MM.1S (cell line): ENCODE data around the gene HNF1A.

Experiments
- DNase-seq: peaks from one replicate; pipeline ENCODE4 v3.0.0-alpha.2; 2015
- H2AFZ ChIP-seq: fragments of 300-600 bp; sonication (generic); 2 replicates; pipeline ENCODE4 v1.6.0; 2016; ENCODE audit warnings: antibody characterized with exemption, low read length
- H3F3A ChIP-seq: fragments of 300-600 bp; sonication (generic); 2 replicates; pipeline ENCODE4 v1.6.1; 2016; ENCODE audit warnings: mild to moderate bottlenecking, antibody characterized with exemption, low read length, moderate library complexity, mixed read lengths; ENCODE audit not compliant: insufficient read depth
- H3K27ac ChIP-seq: fragments of 300-600 bp; sonication (generic); 2 replicates; pipeline ENCODE4 v1.5.1; 2016; ENCODE audit warnings: mild to moderate bottlenecking, low read length
- H3K27me3 ChIP-seq: fragments of 300-600 bp; sonication (generic); replicated peaks from 2 replicates; pipeline ENCODE4 v1.6.0; 2016; ENCODE audit warnings: low read length; ENCODE audit not compliant: insufficient read depth
- H3K36me3 ChIP-seq: fragments of 300-600 bp; sonication (generic); replicated peaks from 2 replicates; pipeline ENCODE4 v1.6.1; 2016; ENCODE audit warnings: mild to moderate bottlenecking, low read length, mixed read lengths; ENCODE audit not compliant: insufficient read depth
- H3K4me1 ChIP-seq: fragments of 300-600 bp; sonication (generic); 2 replicates; pipeline ENCODE4 v1.6.1; 2016; ENCODE audit warnings: low read length, mixed read lengths
- H3K4me2 ChIP-seq: fragments of 300-600 bp; sonication (generic); 2 replicates; pipeline ENCODE4 v1.6.0; 2016; ENCODE audit warnings: low read depth, low read length
- H3K4me3 ChIP-seq: fragments of 300-600 bp; sonication (generic); 2 replicates; pipeline ENCODE4 v1.5.1; 2016; ENCODE audit warnings: low read length, mixed read lengths
- H3K79me2 ChIP-seq: fragments of 300-600 bp; sonication (generic); 2 replicates; pipeline ENCODE4 v1.6.1; 2016; ENCODE audit warnings: mixed run types, low read length, mixed read lengths
- H3K9ac ChIP-seq: fragments of 300-600 bp; sonication (generic); 2 replicates; pipeline ENCODE4 v1.6.1; 2016; ENCODE audit warnings: low read length, mixed read lengths
- H3K9me2 ChIP-seq: fragments of 300-600 bp; sonication (generic); replicated peaks from 2 replicates; pipeline ENCODE4 v1.6.1; 2016; ENCODE audit warnings: mild to moderate bottlenecking, low read length, mixed read lengths; ENCODE audit not compliant: insufficient read depth
- H3K9me3 ChIP-seq: fragments of 300-600 bp; sonication (generic); replicated peaks from 2 replicates; pipeline ENCODE4 v1.6.1; 2016; ENCODE audit warnings: mild to moderate bottlenecking, low read length, mixed read lengths; ENCODE audit not compliant: insufficient read depth
- H4K20me1 ChIP-seq: fragments of 300-600 bp; sonication (generic); 2 replicates; pipeline ENCODE4 v1.6.1; 2016; ENCODE audit warnings: mild to moderate bottlenecking, low read length, moderate library complexity, mixed read lengths; ENCODE audit not compliant: insufficient read depth
- CTCF ChIP-seq: fragments of 300-600 bp; sonication (generic); IDR thresholded peaks from 2 replicates; pipeline ENCODE4 v1.5.1; 2016; ENCODE audit warnings: antibody characterized with exemption, low read length, mixed read lengths
- EZH2 ChIP-seq: fragments of 300-600 bp; sonication (generic); optimal IDR thresholded peaks from 2 replicates; pipeline ENCODE3; 2017; ENCODE audit warnings: low read depth, mild to moderate bottlenecking, antibody characterized with exemption, low read length, mixed read lengths
- EZH2phosphoT487 ChIP-seq: fragments of 300-600 bp; sonication (generic); IDR thresholded peaks from 2 replicates; pipeline ENCODE4 v1.6.1; 2018; ENCODE audit warnings: antibody characterized with exemption, low read length

HNF1A gene

GRCh38 chr12:120932058-120932457, 46.3 kb upstream of the HNF1A start:
- no peak for DNase-seq
- H3K9me2 ChIP-seq = no peaks in the 10 kb centered on the region
- H3K27me3 ChIP-seq = no peaks in the 10 kb centered on the region
- no peaks in the 10 kb centered on the region for H3K79me2 ChIP-seq
- no peaks in the 10 kb centered on the region for H3K4me1 ChIP-seq
- no peak overlapping the region for H2AFZ ChIP-seq
- H3K9ac ChIP-seq = no peak overlapping the region
- H3K27ac ChIP-seq = no peak overlapping the region
- no peak for TF ChIP-seq CTCF
- TF ChIP-seq EZH2phosphoT487 = no peak
- no peaks in the 10 kb centered on the region for H4K20me1 ChIP-seq
- H3K4me3 ChIP-seq = no peak overlapping the region
- H3F3A ChIP-seq = no peaks in the 10 kb centered on the region
- no peaks in the 10 kb centered on the region for H3K9me3 ChIP-seq
- no peak overlapping the region for H3K4me2 ChIP-seq
- no peaks in the 10 kb centered on the region for H3K36me3 ChIP-seq

DNA sequence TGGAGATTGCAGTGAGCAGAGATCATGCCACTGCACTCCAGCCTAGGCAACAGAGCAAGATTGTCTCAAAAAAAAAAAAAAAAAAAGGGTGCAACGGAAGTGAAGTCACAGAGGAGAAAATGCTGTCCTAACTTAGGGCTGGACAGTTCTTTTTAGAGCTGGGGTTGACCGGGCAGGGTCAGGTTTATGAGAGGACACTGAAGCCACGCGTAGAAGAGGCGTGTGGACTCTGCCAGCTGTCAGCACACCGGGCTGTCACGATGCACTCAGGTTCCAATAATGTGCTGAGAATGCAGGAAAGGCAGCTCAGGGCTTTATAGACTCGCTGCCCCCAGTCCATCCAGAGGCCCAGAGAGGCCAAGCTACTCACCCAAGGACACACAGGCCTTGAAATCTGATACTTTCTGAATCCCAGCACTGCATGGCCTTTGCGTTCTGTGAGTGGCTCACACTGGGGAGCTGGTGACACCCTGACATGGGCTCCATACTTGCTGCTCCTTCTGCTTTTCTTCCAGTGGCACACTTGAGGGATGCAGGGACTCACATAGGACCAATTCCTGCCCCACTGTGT, 45.3 kb upstream of the HNF1A start:
- Histone ChIP-seq H3K4me2 (no peak overlapping the region), H3K79me2 (no peaks in the 10 kb centered on the region), H3K27ac (no peak overlapping the region), H3K4me1 (no peaks in the 10 kb centered on the region), H3K9me2 (no peaks in the 10 kb centered on the region), H3K27me3 (no peaks in the 10 kb centered on the region), H3K9ac (no peak overlapping the region), H3K9me3 (no peaks in the 10 kb centered on the region), H2AFZ (no peak overlapping the region), H3F3A (no peaks in the 10 kb centered on the region), H3K4me3 (no peak overlapping the region), H4K20me1 (no peaks in the 10 kb centered on the region), H3K36me3 (no peaks in the 10 kb centered on the region)
- DNase-seq = no peak
- TF ChIP-seq CTCF = no peak
- TF ChIP-seq EZH2phosphoT487 = no peak
- TF ChIP-seq EZH2 = no peak

GRCh38 chr12:120933786-120934185, 44.6 kb upstream of the HNF1A start:
- no peaks in the 10 kb centered on the region for H3K27me3 ChIP-seq

DNA sequence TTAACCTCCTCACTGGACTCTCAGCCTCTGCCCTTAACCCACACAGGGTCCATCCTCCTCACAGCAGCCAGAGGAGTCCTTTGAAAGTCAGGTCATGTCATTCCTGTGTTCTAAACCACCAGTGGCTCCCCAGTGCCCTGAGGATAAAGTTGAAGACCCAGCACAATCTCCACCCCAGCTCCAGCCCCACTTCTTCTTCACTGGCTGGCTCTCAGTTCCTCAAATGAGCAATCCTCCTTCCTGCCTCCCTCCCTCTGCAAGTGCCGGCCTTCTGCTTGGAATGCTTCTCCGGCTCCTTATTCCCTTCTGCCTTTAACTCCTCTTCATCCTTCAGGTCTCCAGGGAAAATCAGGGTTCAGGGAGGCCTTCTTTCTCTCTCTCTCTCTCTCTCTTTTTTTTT, 42.1 kb upstream of the HNF1A start:
- DNase-seq = no peak

More at GRCh38 chr12:120933786-120934185, 44.6 kb upstream of the HNF1A start:
- Histone ChIP-seq H3F3A (no peaks in the 10 kb centered on the region), H3K9me2 (no peaks in the 10 kb centered on the region), H3K79me2 (no peaks in the 10 kb centered on the region), H3K36me3 (no peaks in the 10 kb centered on the region), H4K20me1 (no peaks in the 10 kb centered on the region), H3K4me1 (no peaks in the 10 kb centered on the region), H2AFZ (no peak overlapping the region), H3K4me3 (no peak overlapping the region), H3K9me3 (no peaks in the 10 kb centered on the region), H3K27ac (no peak overlapping the region), H3K4me2 (no peak overlapping the region), H3K9ac (no peak overlapping the region)
- TF ChIP-seq EZH2phosphoT487 (no peak), EZH2 (no peak)
- DNase-seq = no peak

More for the DNA sequence above, 42.1 kb upstream of the HNF1A start:
- Histone ChIP-seq H3K27me3 (no peaks in the 10 kb centered on the region), H3F3A (no peaks in the 10 kb centered on the region), H4K20me1 (no peaks in the 10 kb centered on the region), H2AFZ (no peak overlapping the region), H3K36me3 (no peaks in the 10 kb centered on the region), H3K4me1 (no peaks in the 10 kb centered on the region), H3K27ac (no peak overlapping the region), H3K9me3 (no peaks in the 10 kb centered on the region), H3K9me2 (no peaks in the 10 kb centered on the region), H3K9ac (no peak overlapping the region), H3K4me2 (no peak overlapping the region), H3K79me2 (no peaks in the 10 kb centered on the region), H3K4me3 (no peak overlapping the region)
- TF ChIP-seq EZH2phosphoT487 (no peak), EZH2 (no peak), CTCF (no peak)
